Fibroblast of lung (primary cell): ENCODE data around the gene SUGP1. TPM values are rescaled to one million over a fixed set of nuclear protein-coding genes. Genes with fewer than 3 reads are reported as not detected.

Experiments used
- DNase-seq, 2 donors: peaks; one replicate each; pipeline versions ENCODE4 v3.0.0 to v3.0.0-alpha.2; 2010; ENCODE audit warnings: low read depth in 2 of 2
- H2AFZ ChIP-seq: 2 replicates; pipeline ENCODE4 v1.5.1; 2012; ENCODE audit warnings: low read length, control low read depth, inconsistent platforms
- H3K27ac ChIP-seq: 2 replicates; pipeline ENCODE4 v1.5.1; 2011; ENCODE audit warnings: low read length, control low read depth; ENCODE audit not compliant: insufficient read depth
- H3K27me3 ChIP-seq: 2 replicates; pipeline ENCODE4 v1.5.1; 2011; ENCODE audit warnings: mild to moderate bottlenecking, low read length; ENCODE audit not compliant: control insufficient read depth, insufficient read depth
- H3K36me3 ChIP-seq: 2 replicates; pipeline ENCODE4 v1.5.1; 2011; ENCODE audit warnings: low read length; ENCODE audit not compliant: control insufficient read depth, insufficient read depth
- H3K4me1 ChIP-seq: 2 replicates; pipeline ENCODE4 v1.5.1; 2011; ENCODE audit warnings: low read length; ENCODE audit not compliant: control insufficient read depth, insufficient read depth; ENCODE audit errors: extremely low read depth
- H3K4me2 ChIP-seq: 2 replicates; pipeline ENCODE4 v1.5.1; 2011; ENCODE audit warnings: low read length, control low read depth; ENCODE audit not compliant: insufficient read depth; ENCODE audit errors: extremely low read depth
- H3K4me3 ChIP-seq, 4 experiments: fragments of 200-600 bp in 1 of 4; sonication (generic) in 1 of 4; replicated peaks in 1 of 4; 2 replicates each; pipeline ENCODE4 v1.5.1; 2011 to 2016; ENCODE audit warnings: low read length in 4 of 4, low read depth in 3 of 4, mild to moderate bottlenecking in 3 of 4, control low read depth in 2 of 4, inconsistent platforms in 1 of 4, mixed read lengths in 1 of 4; ENCODE audit not compliant: insufficient read depth in 1 of 4; ENCODE audit errors: control extremely low read depth in 1 of 4
- H3K79me2 ChIP-seq: 2 replicates; pipeline ENCODE4 v1.5.1; 2012; ENCODE audit warnings: mild to moderate bottlenecking, low read length, inconsistent platforms; ENCODE audit not compliant: control insufficient read depth, insufficient read depth
- H3K9ac ChIP-seq: 2 replicates; pipeline ENCODE4 v1.5.1; 2011; ENCODE audit warnings: mild to moderate bottlenecking, low read length, control low read depth; ENCODE audit not compliant: insufficient read depth
- H3K9me3 ChIP-seq: 2 replicates; pipeline ENCODE4 v1.5.1; 2012; ENCODE audit warnings: low read depth, low read length; ENCODE audit not compliant: control insufficient read depth, insufficient read depth
- H4K20me1 ChIP-seq: 2 replicates; pipeline ENCODE4 v1.5.1; 2011; ENCODE audit warnings: low read length; ENCODE audit not compliant: control insufficient read depth, insufficient read depth; ENCODE audit errors: extremely low read depth
- CTCF ChIP-seq, 2 donors: IDR thresholded peaks in 1 of 2; conservative IDR thresholded peaks in 1 of 2; 1 replicate in 1 of 2; 2 replicates in 1 of 2; pipeline ENCODE4 v1.5.1; 2011 to 2012; ENCODE audit warnings: low read length in 2 of 2, control low read depth in 1 of 2, inconsistent platforms in 1 of 2, low read depth in 1 of 2, mild to moderate bottlenecking in 1 of 2
- EZH2 ChIP-seq: IDR thresholded peaks from 2 replicates; pipeline ENCODE4 v1.5.1; 2012; ENCODE audit warnings: low read length, control low read depth, mild to moderate bottlenecking; ENCODE audit errors: missing control alignments
- polyA minus RNA-seq: library from RNA; depleted of rRNA, polyadenylated mRNA; stranded (reverse); fragments of >200 nt; gene quantifications from 2 replicates; pipeline ENCODE4 v1.2.3, GENCODE V29; 2011; ENCODE audit warnings: low replicate concordance
- polyA plus RNA-seq, 2 donors: library from polyadenylated mRNA; depleted of rRNA in 1 of 2; stranded (reverse) in 1 of 2; unstranded in 1 of 2; fragments of >200 nt; gene quantifications; 2 replicates each; pipeline ENCODE4 v1.2.1, GENCODE V29; 2011 to 2012; ENCODE audit warnings: missing spikeins in 1 of 2
- total RNA-seq: library from RNA; depleted of rRNA; stranded (reverse); fragments of >200 nt; gene quantifications from 2 replicates; pipeline ENCODE4 v1.2.1, GENCODE V29; 2014

Gene SUGP1, protein sequence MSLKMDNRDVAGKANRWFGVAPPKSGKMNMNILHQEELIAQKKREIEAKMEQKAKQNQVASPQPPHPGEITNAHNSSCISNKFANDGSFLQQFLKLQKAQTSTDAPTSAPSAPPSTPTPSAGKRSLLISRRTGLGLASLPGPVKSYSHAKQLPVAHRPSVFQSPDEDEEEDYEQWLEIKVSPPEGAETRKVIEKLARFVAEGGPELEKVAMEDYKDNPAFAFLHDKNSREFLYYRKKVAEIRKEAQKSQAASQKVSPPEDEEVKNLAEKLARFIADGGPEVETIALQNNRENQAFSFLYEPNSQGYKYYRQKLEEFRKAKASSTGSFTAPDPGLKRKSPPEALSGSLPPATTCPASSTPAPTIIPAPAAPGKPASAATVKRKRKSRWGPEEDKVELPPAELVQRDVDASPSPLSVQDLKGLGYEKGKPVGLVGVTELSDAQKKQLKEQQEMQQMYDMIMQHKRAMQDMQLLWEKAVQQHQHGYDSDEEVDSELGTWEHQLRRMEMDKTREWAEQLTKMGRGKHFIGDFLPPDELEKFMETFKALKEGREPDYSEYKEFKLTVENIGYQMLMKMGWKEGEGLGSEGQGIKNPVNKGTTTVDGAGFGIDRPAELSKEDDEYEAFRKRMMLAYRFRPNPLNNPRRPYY
- 15.7 and 27.7 TPM in 2 replicates for total RNA-seq
- polyA plus RNA-seq: 17.3 and 25.2 TPM in 2 replicates
- polyA plus RNA-seq (2012): 33.5 and 40.2 TPM in 2 replicates
- polyA minus RNA-seq: 18.1 and 22.0 TPM in 2 replicates

DNA sequence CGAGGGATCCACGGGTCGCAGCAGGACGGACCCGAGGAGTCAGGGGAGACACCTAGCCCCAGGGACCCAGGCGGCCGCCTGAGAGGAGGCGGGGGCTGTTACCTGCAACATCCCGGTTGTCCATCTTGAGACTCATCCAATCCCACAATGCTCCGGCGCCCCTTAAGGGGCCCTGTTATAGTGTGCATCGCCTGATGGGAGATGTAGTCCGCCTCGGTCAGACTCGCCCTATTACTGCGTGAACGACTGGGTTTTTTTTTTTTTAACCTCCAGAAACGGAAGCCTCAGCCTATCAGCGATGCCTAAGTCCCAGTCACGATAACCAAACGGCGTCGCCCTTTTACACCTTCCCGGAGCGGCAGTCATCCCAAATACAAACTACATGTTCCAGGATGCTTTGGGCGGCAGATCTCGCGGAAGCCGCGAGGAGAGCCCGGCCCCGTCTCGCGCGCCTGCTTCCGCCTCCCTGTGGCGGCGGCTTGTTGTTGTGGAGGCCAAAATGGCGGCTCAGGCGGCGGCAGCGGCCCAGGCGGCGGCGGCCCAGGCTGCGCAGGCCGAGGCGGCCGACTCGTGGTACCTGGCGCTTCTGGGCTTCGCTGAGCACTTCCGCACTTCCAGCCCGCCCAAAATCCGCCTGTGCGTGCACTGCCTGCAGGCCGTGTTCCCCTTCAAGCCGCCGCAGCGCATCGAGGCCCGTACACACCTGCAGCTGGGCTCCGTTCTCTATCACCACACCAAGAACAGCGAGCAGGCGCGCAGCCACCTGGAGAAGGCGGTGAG is at the start of gene SUGP1, which contains the start of gene MAU2:
Gene SUGP1 (minus strand): TSS at position 149 of the 780 bp plus-strand sequence. CDS start 13 bp downstream, at position 136.
Gene MAU2 (plus strand): TSS at position 469 of the 780 bp plus-strand sequence. CDS start 31 bp downstream, at position 500.
- Histone ChIP-seq H3K9me3 (no peaks in the 10 kb centered on the region), H3K27me3 (no peaks in the 10 kb centered on the region), H3K9ac (peak within 1 kb of the TSS; percentile 99), H2AFZ (peak within 1 kb of the TSS; percentile 95), H3K4me1 (peaks cover 9% of the 10 kb centered on the region), H3K4me2 (peak within 1 kb of the TSS; percentile 90), H3K4me3 (peak within 1 kb of the TSS; percentile 82 to 100 (median 94)), H4K20me1 (no peaks in the 10 kb centered on the region), H3K36me3 (peaks cover 2% of the 10 kb centered on the region), H3K79me2 (peaks cover 55% of the 10 kb centered on the region), H3K27ac (peak within 1 kb of the TSS; percentile 98)
- TF ChIP-seq EZH2 (no peak), CTCF (conservative IDR thresholded peaks at IDR 0.05 in 1 of 2, IDR thresholded peaks at IDR 0.05 in 1 of 2; ENCODE audit: low read depth in 1 of 2, low read length in 2 of 2) (no peak)
- DNase-seq: peak; percentile 86 to 92

GRCh38 chr19:19368087-19368486 is 47.8 kb upstream of the SUGP1 start:
- DNase-seq: no peak
- Histone ChIP-seq H3K4me3 (no peak overlapping the region), H3K4me1 (peaks cover 5% of the 10 kb centered on the region), H3K36me3 (no peaks in the 10 kb centered on the region), H3K4me2 (no peak overlapping the region), H2AFZ (no peak overlapping the region), H3K9ac (no peak overlapping the region), H3K9me3 (no peaks in the 10 kb centered on the region), H3K27ac (no peak overlapping the region), H3K27me3 (no peaks in the 10 kb centered on the region), H3K79me2 (no peaks in the 10 kb centered on the region), H4K20me1 (no peaks in the 10 kb centered on the region)
- TF ChIP-seq EZH2: no peak
- no peak for TF ChIP-seq CTCF (conservative IDR thresholded peaks at IDR 0.05 in 1 of 2, IDR thresholded peaks at IDR 0.05 in 1 of 2; ENCODE audit: low read depth in 1 of 2, low read length in 2 of 2)
